Measurements from ENCODE around the gene CPNE5.

The CPNE5 gene

GRCh38 chr6:36755435-36756348, 83.6 kb downstream of the CPNE5 start:
- H3K27ac ChIP-seq (ENCODE audit: insufficient read depth in 1 of 2, low read depth in 1 of 2, low read length in 2 of 2, poor library complexity in 1 of 2, severe bottlenecking in 2 of 2) = no peak overlapping the region
- CTCF ChIA-PET = interaction anchor here (0.7 to 3.8 kb wide), 4 partner anchors 10 to 140 kb away, joined by 3 to 10 read pairs (median 4); no protein-coding TSS in a partner anchor
- POLR2A ChIA-PET = no interaction called here
- DNase-seq = peak; percentile 35 to 76 (median 76)
- no peak overlapping the region for H3K4me3 ChIP-seq (ENCODE audit: control insufficient read depth in 1 of 7, extremely low read depth in 1 of 7, insufficient read depth in 4 of 7, low read depth in 2 of 7, low read length in 6 of 7)
- no peaks in the 10 kb centered on the region for H3K36me3 ChIP-seq (ENCODE audit: control insufficient read depth in 4 of 4, insufficient read depth in 4 of 4, low read length in 3 of 4)
- peaks cover 0 to 24% (median under 1%) of the 10 kb centered on the region in 4 experiments for H3K4me1 ChIP-seq (ENCODE audit: control extremely low read depth in 1 of 4, control insufficient read depth in 4 of 4, insufficient read depth in 4 of 4, low read length in 3 of 4)
- no peaks in the 10 kb centered on the region for H3K27me3 ChIP-seq (replicated peaks in 2 of 5; ENCODE audit: control insufficient read depth in 4 of 5, insufficient read depth in 5 of 5, low read length in 4 of 5)
- 71% methylated on average over 17 of the region's 19 CpGs for WGBS (ENCODE audit: insufficient coverage)
- H3K9me3 ChIP-seq (ENCODE audit: control extremely low read depth in 1 of 5, control insufficient read depth in 4 of 5, insufficient read depth in 2 of 5, low read depth in 1 of 5, low read length in 4 of 5) = peaks cover 0 to 2% (median 0%) of the 10 kb centered on the region in 5 experiments

GRCh38 chr6:36754582-36755434, 84.4 kb downstream of the CPNE5 start:
- Histone ChIP-seq H3K27me3 (replicated peaks in 2 of 5; ENCODE audit: control insufficient read depth in 4 of 5, insufficient read depth in 5 of 5, low read length in 4 of 5) (no peaks in the 10 kb centered on the region), H3K4me1 (ENCODE audit: control extremely low read depth in 1 of 4, control insufficient read depth in 4 of 4, insufficient read depth in 4 of 4, low read length in 3 of 4) (peaks cover 0 to 24% (median under 1%) of the 10 kb centered on the region in 4 experiments), H3K4me3 (ENCODE audit: control insufficient read depth in 1 of 7, extremely low read depth in 1 of 7, insufficient read depth in 4 of 7, low read depth in 2 of 7, low read length in 6 of 7) (no peak overlapping the region), H3K27ac (ENCODE audit: insufficient read depth in 1 of 2, low read depth in 1 of 2, low read length in 2 of 2, poor library complexity in 1 of 2, severe bottlenecking in 2 of 2) (no peak overlapping the region), H3K36me3 (ENCODE audit: control insufficient read depth in 4 of 4, insufficient read depth in 4 of 4, low read length in 3 of 4) (no peaks in the 10 kb centered on the region), H3K9me3 (ENCODE audit: control extremely low read depth in 1 of 5, control insufficient read depth in 4 of 5, insufficient read depth in 2 of 5, low read depth in 1 of 5, low read length in 4 of 5) (peaks cover 0 to 7% (median 0%) of the 10 kb centered on the region in 5 experiments)
- ChIA-PET CTCF (interaction anchor here (0.7 to 3.8 kb wide), 6 partner anchors 10 to 139 kb away, joined by 3 to 10 read pairs (median 4); no protein-coding TSS in a partner anchor), POLR2A (no interaction called here)
- DNase-seq = no peak
- 96% methylated on average over 4 of the region's 9 CpGs for WGBS (ENCODE audit: insufficient coverage)

- POLR2A ChIA-PET = no interaction called here
- no peak for DNase-seq
- Histone ChIP-seq H3K27ac (ENCODE audit: insufficient read depth in 1 of 2, low read depth in 1 of 2, low read length in 2 of 2, poor library complexity in 1 of 2, severe bottlenecking in 2 of 2) (no peak overlapping the region), H3K36me3 (ENCODE audit: control insufficient read depth in 4 of 4, insufficient read depth in 4 of 4, low read length in 3 of 4) (no peaks in the 10 kb centered on the region), H3K4me1 (ENCODE audit: control extremely low read depth in 1 of 4, control insufficient read depth in 4 of 4, insufficient read depth in 4 of 4, low read length in 3 of 4) (peaks cover 0 to 24% (median under 1%) of the 10 kb centered on the region in 4 experiments), H3K9me3 (ENCODE audit: control extremely low read depth in 1 of 5, control insufficient read depth in 4 of 5, insufficient read depth in 2 of 5, low read depth in 1 of 5, low read length in 4 of 5) (peaks cover 0 to 7% (median 3%) of the 10 kb centered on the region in 5 experiments), H3K27me3 (replicated peaks in 2 of 5; ENCODE audit: control insufficient read depth in 4 of 5, insufficient read depth in 5 of 5, low read length in 4 of 5) (no peaks in the 10 kb centered on the region), H3K4me3 (ENCODE audit: control insufficient read depth in 1 of 7, extremely low read depth in 1 of 7, insufficient read depth in 4 of 7, low read depth in 2 of 7, low read length in 6 of 7) (no peak overlapping the region)
- WGBS (ENCODE audit: insufficient coverage) = 96% methylated on average over 6 of the region's 7 CpGs
- CTCF ChIA-PET = interaction anchor here (1.0 to 3.8 kb wide), 4 partner anchors 11 to 138 kb away, joined by 3 to 10 read pairs (median 4); no protein-coding TSS in a partner anchor
Measured at GRCh38 chr6:36753671-36754405, 85.4 kb downstream of the CPNE5 start.

GRCh38 chr6:36752886-36753506, 86.2 kb downstream of the CPNE5 start:
- CTCF ChIA-PET = interaction anchor here (1.0 to 3.8 kb wide), 5 partner anchors 8 to 138 kb away, joined by 3 to 10 read pairs (median 4); no protein-coding TSS in a partner anchor
- no peaks in the 10 kb centered on the region for H3K27me3 ChIP-seq (replicated peaks in 2 of 5; ENCODE audit: control insufficient read depth in 4 of 5, insufficient read depth in 5 of 5, low read length in 4 of 5)
- no peaks in the 10 kb centered on the region for H3K36me3 ChIP-seq (ENCODE audit: control insufficient read depth in 4 of 4, insufficient read depth in 4 of 4, low read length in 3 of 4)
- POLR2A ChIA-PET = no interaction called here
- H3K4me1 ChIP-seq (ENCODE audit: control extremely low read depth in 1 of 4, control insufficient read depth in 4 of 4, insufficient read depth in 4 of 4, low read length in 3 of 4) = peaks cover 0 to 24% (median under 1%) of the 10 kb centered on the region in 4 experiments
- no peak overlapping the region for H3K4me3 ChIP-seq (ENCODE audit: control insufficient read depth in 1 of 7, extremely low read depth in 1 of 7, insufficient read depth in 4 of 7, low read depth in 2 of 7, low read length in 6 of 7)
- WGBS (ENCODE audit: insufficient coverage) = 91% methylated on average over 6 of the region's 6 CpGs
- no peak for DNase-seq
- no peak overlapping the region for H3K27ac ChIP-seq (ENCODE audit: insufficient read depth in 1 of 2, low read depth in 1 of 2, low read length in 2 of 2, poor library complexity in 1 of 2, severe bottlenecking in 2 of 2)
- H3K9me3 ChIP-seq (ENCODE audit: control extremely low read depth in 1 of 5, control insufficient read depth in 4 of 5, insufficient read depth in 2 of 5, low read depth in 1 of 5, low read length in 4 of 5) = peaks cover 0 to 10% (median 3%) of the 10 kb centered on the region in 5 experiments

GRCh38 chr6:36752187-36752885, 86.9 kb downstream of the CPNE5 start:
- H3K36me3 ChIP-seq (ENCODE audit: control insufficient read depth in 4 of 4, insufficient read depth in 4 of 4, low read length in 3 of 4) = no peaks in the 10 kb centered on the region
- peaks cover 0 to 19% (median under 1%) of the 10 kb centered on the region in 4 experiments for H3K4me1 ChIP-seq (ENCODE audit: control extremely low read depth in 1 of 4, control insufficient read depth in 4 of 4, insufficient read depth in 4 of 4, low read length in 3 of 4)
- H3K27ac ChIP-seq (ENCODE audit: insufficient read depth in 1 of 2, low read depth in 1 of 2, low read length in 2 of 2, poor library complexity in 1 of 2, severe bottlenecking in 2 of 2) = no peak overlapping the region
- DNase-seq = no peak
- H3K4me3 ChIP-seq (ENCODE audit: control insufficient read depth in 1 of 7, extremely low read depth in 1 of 7, insufficient read depth in 4 of 7, low read depth in 2 of 7, low read length in 6 of 7) = no peak overlapping the region
- H3K27me3 ChIP-seq (replicated peaks in 2 of 5; ENCODE audit: control insufficient read depth in 4 of 5, insufficient read depth in 5 of 5, low read length in 4 of 5) = no peaks in the 10 kb centered on the region
- POLR2A ChIA-PET = no interaction called here
- peaks cover 0 to 10% (median 3%) of the 10 kb centered on the region in 5 experiments for H3K9me3 ChIP-seq (ENCODE audit: control extremely low read depth in 1 of 5, control insufficient read depth in 4 of 5, insufficient read depth in 2 of 5, low read depth in 1 of 5, low read length in 4 of 5)
- WGBS (ENCODE audit: insufficient coverage) = 96% methylated on average over 5 of the region's 6 CpGs
- CTCF ChIA-PET = interaction anchor here (0.9 to 2.1 kb wide), 4 partner anchors 9 to 137 kb away, joined by 3 to 9 read pairs (median 5); no protein-coding TSS in a partner anchor

- Histone ChIP-seq H3K27me3 (replicated peaks in 2 of 5; ENCODE audit: control insufficient read depth in 4 of 5, insufficient read depth in 5 of 5, low read length in 4 of 5) (no peaks in the 10 kb centered on the region), H3K27ac (ENCODE audit: insufficient read depth in 1 of 2, low read depth in 1 of 2, low read length in 2 of 2, poor library complexity in 1 of 2, severe bottlenecking in 2 of 2) (no peak overlapping the region), H3K36me3 (ENCODE audit: control insufficient read depth in 4 of 4, insufficient read depth in 4 of 4, low read length in 3 of 4) (no peaks in the 10 kb centered on the region), H3K9me3 (ENCODE audit: control extremely low read depth in 1 of 5, control insufficient read depth in 4 of 5, insufficient read depth in 2 of 5, low read depth in 1 of 5, low read length in 4 of 5) (peaks cover 0 to 10% (median 3%) of the 10 kb centered on the region in 5 experiments), H3K4me1 (ENCODE audit: control extremely low read depth in 1 of 4, control insufficient read depth in 4 of 4, insufficient read depth in 4 of 4, low read length in 3 of 4) (peaks cover 0 to 14% (median under 1%) of the 10 kb centered on the region in 4 experiments), H3K4me3 (ENCODE audit: control insufficient read depth in 1 of 7, extremely low read depth in 1 of 7, insufficient read depth in 4 of 7, low read depth in 2 of 7, low read length in 6 of 7) (no peak overlapping the region)
- no peak for DNase-seq
- WGBS (ENCODE audit: insufficient coverage) = 80% methylated on average over 1 of the region's 1 CpG
- ChIA-PET CTCF (interaction anchor here (0.9 to 2.1 kb wide), 5 partner anchors 9 to 137 kb away, joined by 3 to 9 read pairs (median 3); no protein-coding TSS in a partner anchor), POLR2A (no interaction called here)
Measured at GRCh38 chr6:36751833-36752186, 87.4 kb downstream of the CPNE5 start.
